MG63 (cell line): ENCODE results near the gene DRGX. TPM values are rescaled to one million over a fixed set of nuclear protein-coding genes. Genes with fewer than 3 reads are reported as not detected.

Experiments
- DNase-seq: peaks from one replicate; pipeline ENCODE4 v3.0.0-alpha.2; 2020
- H3K27me3 ChIP-seq: fragments of 250-450 bp; sonication (Bioruptor Pico); 2 replicates; pipeline ENCODE4 v1.5.1; 2020; ENCODE audit warnings: mild to moderate bottlenecking, moderate library complexity
- H3K36me3 ChIP-seq: fragments of 250-450 bp; sonication (Bioruptor Pico); 2 replicates; pipeline ENCODE4 v1.5.1; 2020; ENCODE audit warnings: mild to moderate bottlenecking, moderate library complexity
- H3K4me3 ChIP-seq: fragments of 250-450 bp; sonication (Bioruptor Pico); 2 replicates; pipeline ENCODE4 v1.5.1; 2020; ENCODE audit warnings: mild to moderate bottlenecking, moderate library complexity
- H3K9me3 ChIP-seq: fragments of 250-450 bp; sonication (Bioruptor Pico); 2 replicates; pipeline ENCODE4 v1.5.1; 2020; ENCODE audit warnings: mild to moderate bottlenecking, moderate library complexity
- total RNA-seq: library from RNA; depleted of rRNA; stranded (reverse); fragments of >200 nt; shearing (Covaris generic); gene quantifications from 2 replicates; pipeline ENCODE4 v1.2.3, GENCODE V29; 2014; ENCODE audit warnings: low replicate concordance

DRGX gene
- total RNA-seq, 1 experiment from 2014 or later, result 0.07 TPM

DNA sequence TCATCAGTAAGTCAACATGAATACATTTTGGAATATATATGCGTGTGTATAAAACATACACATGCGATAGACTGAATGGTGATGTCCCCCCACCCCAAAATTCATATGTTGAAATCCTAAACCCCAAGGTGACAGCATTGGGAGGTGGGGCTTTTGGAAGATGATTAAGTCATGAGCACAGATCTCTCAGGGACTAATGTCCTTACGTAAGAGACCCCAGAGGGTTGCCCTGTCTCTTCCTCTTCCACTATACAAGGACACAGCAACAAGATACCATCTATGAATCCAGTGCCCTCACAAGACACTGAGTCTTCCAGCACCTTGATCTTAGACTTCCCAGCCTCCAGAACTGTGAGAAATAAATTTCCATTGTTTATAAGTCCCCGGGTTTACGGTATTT is 22.5 kb downstream of the DRGX start:
- Histone ChIP-seq H3K27me3 (peaks cover under 1% of the 10 kb centered on the region; the same call in 1 of the 2 replicates), H3K4me3 (no peak overlapping the region), H3K36me3 (no peaks in the 10 kb centered on the region), H3K9me3 (no peaks in the 10 kb centered on the region)
- DNase-seq, result no peak

DNA sequence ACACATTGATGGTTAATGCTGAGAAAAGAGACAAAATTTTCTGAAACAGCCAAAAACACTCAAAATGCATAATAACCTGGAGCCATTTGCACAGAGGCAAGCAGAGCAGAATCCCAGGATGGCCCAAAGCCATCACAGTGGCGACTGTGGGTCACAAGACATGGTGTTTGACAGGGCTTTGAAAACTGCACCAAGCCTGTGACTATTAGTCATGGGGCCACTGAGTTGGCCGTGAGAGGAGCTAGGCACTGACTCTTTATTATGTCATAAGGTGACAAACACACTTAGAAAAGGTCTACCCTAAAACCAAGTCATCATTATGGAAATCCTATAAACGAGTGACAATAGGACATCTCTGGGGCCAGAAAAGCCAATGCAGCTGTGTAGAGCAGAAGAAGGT is 23.9 kb downstream of the DRGX start:
- Histone ChIP-seq H3K36me3 (no peaks in the 10 kb centered on the region), H3K9me3 (no peaks in the 10 kb centered on the region), H3K27me3 (no peaks in the 10 kb centered on the region), H3K4me3 (no peak overlapping the region)
- DNase-seq, result no peak

DNA sequence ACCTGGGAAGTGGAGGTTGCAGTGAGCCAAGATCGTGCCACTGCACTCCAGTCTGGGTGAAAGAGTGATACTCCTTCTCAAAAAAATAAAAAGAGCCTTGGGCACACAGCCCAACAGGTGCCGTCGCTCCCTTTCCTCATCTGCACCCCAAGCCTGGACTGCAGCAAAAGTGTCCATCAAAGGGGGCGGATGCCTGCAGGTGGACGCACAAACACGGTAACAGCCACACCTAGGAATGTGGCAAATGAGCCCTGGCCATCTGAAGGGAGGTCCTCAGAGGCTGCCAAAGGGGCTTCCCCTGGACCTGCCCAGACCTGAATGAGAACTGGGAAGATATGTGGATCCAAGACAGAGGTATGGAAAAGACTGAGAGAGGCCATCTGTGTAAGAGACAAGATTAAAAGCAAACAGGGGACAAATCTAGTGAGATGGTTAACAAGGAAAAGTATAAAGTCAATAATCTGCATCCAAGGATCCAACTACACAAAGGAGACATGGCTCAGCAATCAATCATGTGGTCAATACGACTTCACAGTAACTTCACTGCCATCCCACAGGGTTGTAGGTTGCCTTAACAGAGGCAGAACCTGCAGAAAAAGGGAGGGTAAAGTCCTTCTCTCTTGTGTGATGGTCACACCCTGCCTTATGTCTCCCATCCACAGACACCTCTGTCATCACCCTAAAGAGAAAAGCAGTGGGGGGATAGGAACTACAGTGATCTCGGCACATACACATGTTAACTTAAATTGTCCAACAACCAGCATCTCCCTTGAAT is 25.4 kb downstream of the DRGX start:
- no peaks in the 10 kb centered on the region for H3K9me3 ChIP-seq
- DNase-seq, result no peak
- no peaks in the 10 kb centered on the region for H3K27me3 ChIP-seq

DNA sequence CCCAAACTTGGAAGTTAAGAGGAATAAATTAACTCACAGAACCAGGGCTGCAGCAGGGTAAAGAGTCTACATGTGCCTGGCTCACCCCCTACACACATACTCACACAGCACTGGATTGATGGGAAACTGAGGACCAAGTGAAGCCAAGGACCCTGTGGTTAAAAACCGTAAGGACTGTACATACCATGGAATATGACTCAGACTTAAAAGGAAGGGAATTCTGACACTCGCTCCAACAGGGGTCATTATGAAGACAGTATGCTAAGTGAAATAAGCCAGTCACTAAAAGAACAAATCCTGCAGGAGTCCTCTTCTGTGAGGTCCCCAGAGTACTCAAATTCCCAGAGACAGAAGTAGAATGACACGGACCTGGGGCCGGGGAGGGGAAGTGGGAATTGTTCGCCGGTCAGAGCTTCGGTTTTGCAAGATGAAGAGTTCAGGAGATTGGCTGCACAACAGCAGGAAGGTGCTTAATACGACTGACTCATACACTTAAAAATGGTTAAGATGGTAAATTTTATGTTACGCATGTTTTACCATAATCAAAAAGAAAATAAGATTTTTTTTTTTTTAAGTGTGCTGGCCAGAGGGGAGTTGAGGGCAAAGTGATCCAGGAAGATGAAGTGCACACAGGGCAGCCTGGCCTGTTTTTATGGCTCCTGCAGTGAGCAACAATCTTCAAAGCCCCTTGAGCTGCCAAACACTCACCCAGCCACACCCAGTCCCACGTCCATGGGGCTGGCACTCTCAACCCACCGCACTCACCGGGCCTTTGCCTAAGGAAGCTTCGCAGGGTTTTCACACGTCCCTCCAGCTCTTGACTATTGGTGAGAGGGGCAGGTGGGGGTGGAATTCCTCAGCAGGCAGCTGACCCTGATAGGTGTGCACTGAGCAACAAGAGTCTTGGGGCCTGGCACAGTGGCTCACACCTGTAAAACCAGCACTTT is 26.4 kb downstream of the DRGX start:
- no peaks in the 10 kb centered on the region for H3K9me3 ChIP-seq
- H3K36me3 ChIP-seq, result no peaks in the 10 kb centered on the region
- DNase-seq, result peak; percentile 68
- no peaks in the 10 kb centered on the region for H3K27me3 ChIP-seq
- H3K4me3 ChIP-seq, result no peak overlapping the region

More for the DNA sequence above, 25.4 kb downstream of the DRGX start:
- Histone ChIP-seq H3K4me3 (no peak overlapping the region), H3K36me3 (no peaks in the 10 kb centered on the region)

DNA sequence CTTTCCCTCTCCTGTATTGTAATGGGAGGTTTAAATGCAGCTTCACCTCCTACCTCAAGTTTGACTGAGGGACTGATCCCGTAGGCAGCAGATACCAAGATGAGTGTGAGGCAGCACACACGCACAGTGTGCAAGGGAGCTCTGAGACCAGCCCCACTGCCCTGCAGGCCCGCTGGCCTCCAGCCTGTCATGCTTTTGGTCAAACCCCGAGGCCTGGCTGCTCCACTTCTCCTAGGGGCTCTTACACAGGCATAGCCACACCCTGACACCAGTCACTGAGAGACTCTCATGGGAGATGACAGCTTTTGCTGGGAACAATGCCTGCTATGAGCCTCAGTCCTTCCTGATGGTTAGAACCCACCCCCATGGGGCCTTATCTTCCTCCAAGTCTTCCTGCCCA is 27.6 kb downstream of the DRGX start:
- no peaks in the 10 kb centered on the region for H3K36me3 ChIP-seq
- DNase-seq, result no peak
- no peaks in the 10 kb centered on the region for H3K27me3 ChIP-seq
- no peak overlapping the region for H3K4me3 ChIP-seq
- H3K9me3 ChIP-seq, result no peaks in the 10 kb centered on the region

DNA sequence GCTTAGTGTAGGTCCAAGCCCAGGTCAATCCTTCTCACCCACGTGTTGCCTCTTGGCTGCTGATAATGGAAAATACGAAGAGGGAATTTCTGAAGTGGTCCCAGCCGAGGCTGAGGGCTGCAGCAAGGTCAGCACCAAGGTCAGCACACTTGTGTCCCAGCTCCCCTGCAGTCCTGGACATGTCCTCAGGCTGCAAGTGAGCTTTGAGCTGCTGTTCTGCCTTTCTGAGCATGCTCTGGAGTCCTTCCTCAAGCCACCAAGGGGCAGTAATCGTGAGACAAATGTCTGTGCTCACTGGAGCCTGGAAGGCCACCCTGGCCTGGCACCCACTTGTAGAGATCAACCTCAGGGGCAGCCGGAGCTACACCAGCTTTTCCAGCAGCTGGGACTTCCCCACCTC is 28.3 kb downstream of the DRGX start:
- Histone ChIP-seq H3K9me3 (no peaks in the 10 kb centered on the region), H3K36me3 (no peaks in the 10 kb centered on the region), H3K27me3 (no peaks in the 10 kb centered on the region), H3K4me3 (no peak overlapping the region)
- DNase-seq, result no peak

DNA sequence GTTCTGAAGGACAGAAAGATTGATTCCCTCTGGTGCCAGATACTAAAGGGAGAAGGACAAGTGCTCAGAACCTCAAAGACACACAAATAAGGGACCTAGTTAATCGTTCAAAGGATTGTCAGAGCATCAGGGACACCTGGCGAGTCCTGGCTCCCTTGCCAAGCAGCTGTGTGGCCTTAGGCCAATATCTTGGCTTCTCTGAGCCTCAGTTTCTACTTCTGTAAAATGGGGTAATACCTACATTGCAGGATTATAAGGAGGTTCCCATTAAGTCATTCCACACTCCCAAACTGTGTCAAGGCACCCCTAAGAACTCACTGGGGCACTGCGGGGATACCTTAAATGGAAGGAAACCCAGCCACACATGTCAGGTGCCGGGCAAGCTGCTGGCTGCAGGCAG is 29.4 kb downstream of the DRGX start:
- no peak overlapping the region for H3K4me3 ChIP-seq
- H3K9me3 ChIP-seq, result no peaks in the 10 kb centered on the region
- no peaks in the 10 kb centered on the region for H3K27me3 ChIP-seq
- H3K36me3 ChIP-seq, result no peaks in the 10 kb centered on the region
- DNase-seq, result no peak

DNA sequence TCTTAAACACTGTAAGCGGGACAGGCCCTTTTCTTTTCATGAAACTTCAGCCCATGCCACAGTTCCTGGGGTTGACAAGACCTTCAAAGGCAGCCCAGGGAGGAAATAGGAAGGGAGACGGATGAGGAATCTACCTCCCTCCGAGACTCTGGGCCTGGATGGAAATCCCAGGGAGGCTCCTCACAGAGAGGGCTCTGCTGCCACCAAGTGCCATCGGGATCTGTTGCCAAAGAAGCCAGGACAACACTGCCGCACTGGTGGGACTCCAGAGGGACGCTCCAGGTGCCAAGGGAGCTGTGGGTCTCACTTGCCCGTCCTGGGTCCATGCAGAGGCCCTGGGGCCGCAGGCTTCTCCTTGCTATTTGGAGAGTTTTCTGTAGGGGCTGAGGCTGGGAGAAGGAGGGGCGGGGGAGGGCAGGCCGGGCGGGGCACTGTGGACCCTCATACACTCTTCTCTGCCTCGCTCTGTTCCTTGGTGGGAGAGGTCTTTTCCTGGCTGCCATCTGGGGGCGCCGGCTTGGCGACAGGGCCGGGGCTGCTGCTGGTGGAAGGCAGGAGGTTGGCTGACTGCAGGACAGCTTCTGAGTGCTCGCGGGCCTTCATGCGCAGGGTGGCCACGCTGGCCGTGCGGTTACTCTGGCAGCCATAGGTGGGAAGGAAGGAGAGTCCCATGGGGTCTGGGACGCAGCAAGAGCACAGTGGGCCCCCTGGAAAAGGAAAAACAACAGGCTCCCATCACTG is 30.0 kb downstream of the DRGX start:
- DNase-seq, result no peak
- Histone ChIP-seq H3K4me3 (no peak overlapping the region), H3K27me3 (no peaks in the 10 kb centered on the region)

DNA sequence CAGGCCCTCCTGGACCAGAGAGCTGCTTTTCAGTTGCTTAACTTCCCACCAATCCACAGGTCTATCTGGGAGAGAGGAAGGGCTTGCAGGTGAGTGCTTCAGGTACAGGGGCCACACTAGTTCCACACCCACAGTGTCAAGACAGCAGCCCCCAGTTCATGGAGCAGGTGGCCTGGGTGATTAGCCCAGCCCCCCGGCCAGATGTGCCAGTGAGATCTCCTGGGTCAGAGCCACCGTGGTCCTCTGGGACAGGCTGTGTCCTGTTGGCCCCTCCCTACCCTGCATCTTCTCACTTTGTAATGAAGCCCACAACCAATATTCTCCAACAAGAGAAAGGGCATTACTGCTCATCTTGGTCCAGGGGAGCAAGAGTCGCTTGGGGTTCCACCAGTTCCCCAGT is 30.6 kb downstream of the DRGX start:
- Histone ChIP-seq H3K9me3 (no peaks in the 10 kb centered on the region), H3K36me3 (no peaks in the 10 kb centered on the region), H3K27me3 (no peaks in the 10 kb centered on the region), H3K4me3 (no peak overlapping the region)
- DNase-seq, result no peak

More for the DNA sequence above, 30.0 kb downstream of the DRGX start:
- Histone ChIP-seq H3K36me3 (no peaks in the 10 kb centered on the region), H3K9me3 (no peaks in the 10 kb centered on the region)

DNA sequence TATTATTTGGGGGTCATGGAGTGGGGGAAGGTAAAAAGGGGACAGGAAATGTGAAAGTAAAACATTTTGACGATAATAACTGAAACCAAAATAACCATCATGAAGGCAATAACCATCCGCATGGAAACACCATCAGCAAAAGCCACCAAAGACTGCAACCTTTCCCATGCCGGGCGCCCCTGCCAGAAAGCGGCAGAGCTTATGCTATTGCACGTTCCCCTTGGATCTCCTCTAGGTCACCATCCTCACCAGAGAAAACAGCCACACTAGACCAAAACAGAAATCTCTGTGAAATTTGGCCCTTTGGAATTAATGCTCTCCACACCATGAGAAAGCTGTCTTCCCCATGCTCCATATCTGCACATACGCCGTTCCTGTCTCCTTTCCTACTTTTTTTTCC is 31.1 kb downstream of the DRGX start:
- H3K4me3 ChIP-seq, result no peak overlapping the region
- H3K27me3 ChIP-seq, result no peaks in the 10 kb centered on the region
- DNase-seq, result no peak
- no peaks in the 10 kb centered on the region for H3K9me3 ChIP-seq
- no peaks in the 10 kb centered on the region for H3K36me3 ChIP-seq

DNA sequence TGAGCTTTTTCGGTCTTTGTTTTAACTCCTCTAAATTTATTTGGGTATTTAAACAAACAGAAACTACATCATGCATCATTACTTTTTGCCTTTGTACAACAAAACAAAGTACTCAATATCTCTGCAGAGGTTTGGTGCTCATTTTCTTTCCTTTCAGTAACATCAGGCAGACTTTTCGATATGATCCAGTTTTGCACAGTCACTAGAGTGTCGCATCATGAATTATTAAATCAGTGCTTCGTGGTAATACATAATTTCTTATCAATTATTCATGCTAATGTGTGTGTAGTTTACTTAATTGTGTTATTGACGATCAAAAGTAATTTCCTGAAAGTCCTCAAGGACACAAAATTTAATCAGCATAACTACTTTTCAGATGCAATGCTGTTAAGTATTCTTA is 31.8 kb downstream of the DRGX start:
- Histone ChIP-seq H3K36me3 (no peaks in the 10 kb centered on the region), H3K4me3 (no peak overlapping the region), H3K9me3 (no peaks in the 10 kb centered on the region), H3K27me3 (no peaks in the 10 kb centered on the region)
- DNase-seq, result no peak

DNA sequence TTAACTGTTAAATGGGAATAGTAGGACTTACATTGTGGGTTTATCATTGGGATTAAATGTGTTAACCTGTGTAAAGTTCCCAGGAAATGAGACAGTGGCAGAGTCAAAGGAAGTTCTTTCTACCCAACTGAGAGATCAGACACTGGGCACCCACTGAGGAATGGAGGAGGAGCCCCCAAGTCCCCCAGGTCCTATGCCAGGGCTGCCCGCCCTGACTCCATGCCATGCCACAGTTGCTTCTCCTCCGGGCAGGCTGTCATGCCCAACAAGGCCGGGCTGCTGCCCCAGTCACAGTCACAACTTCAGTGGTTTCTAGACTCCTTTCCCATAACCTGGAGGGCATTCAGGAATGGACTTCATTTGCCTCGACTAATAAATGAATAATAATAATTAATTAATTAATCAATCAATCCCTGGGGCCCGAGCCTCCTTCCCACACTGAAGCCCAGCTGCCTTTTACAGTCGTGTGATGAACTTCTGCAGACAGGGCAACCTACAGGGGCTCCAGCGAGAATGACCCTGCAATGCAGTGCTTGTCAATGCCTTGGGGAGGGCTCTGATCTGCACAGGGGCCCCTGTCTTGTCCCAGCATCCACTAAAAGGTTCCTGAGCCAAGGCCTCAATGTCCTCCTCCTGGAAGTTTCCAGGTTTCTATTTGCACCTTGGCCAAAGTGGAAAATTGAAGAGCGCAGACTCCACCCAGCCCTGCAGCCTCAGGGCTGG is 32.4 kb downstream of the DRGX start:
- DNase-seq, result no peak
- H3K9me3 ChIP-seq, result no peaks in the 10 kb centered on the region

DNA sequence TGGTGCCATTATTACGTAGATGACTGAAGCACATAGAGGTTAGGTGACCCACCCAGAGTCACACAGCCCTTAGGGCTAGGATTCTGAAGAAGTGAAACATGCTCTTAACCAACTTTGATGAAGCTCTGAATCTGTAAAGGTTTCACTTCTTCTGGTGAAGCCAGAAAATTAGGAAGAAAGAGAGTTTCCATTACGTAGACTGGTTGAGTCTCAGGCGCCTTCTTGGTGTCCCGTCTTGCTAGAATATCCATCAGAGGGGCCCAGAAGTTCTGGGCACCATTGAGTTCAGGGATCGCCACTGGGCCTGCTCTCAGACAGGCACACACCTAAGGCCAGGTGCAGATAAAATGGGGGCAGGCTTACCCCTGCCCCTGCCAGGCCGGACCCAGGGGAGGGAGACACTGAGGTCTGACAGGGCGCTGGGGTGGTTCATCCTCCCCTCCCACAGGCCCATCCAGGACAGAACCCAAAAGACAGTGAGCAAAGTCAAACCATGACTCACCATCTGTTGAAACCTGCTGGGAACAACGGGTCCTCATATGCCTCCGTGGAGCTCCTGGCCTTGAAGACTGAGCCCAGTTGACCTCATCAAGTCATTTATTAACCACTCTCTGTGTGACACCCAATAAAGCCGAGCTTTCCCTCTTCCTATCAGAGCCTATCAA is 33.2 kb downstream of the DRGX start:
- H3K27me3 ChIP-seq, result no peaks in the 10 kb centered on the region
- H3K9me3 ChIP-seq, result no peaks in the 10 kb centered on the region
- no peak overlapping the region for H3K4me3 ChIP-seq
- no peak for DNase-seq
- no peaks in the 10 kb centered on the region for H3K36me3 ChIP-seq

More for the DNA sequence above, 32.4 kb downstream of the DRGX start:
- no peaks in the 10 kb centered on the region for H3K36me3 ChIP-seq
- no peaks in the 10 kb centered on the region for H3K27me3 ChIP-seq
- H3K4me3 ChIP-seq, result no peak overlapping the region

DNA sequence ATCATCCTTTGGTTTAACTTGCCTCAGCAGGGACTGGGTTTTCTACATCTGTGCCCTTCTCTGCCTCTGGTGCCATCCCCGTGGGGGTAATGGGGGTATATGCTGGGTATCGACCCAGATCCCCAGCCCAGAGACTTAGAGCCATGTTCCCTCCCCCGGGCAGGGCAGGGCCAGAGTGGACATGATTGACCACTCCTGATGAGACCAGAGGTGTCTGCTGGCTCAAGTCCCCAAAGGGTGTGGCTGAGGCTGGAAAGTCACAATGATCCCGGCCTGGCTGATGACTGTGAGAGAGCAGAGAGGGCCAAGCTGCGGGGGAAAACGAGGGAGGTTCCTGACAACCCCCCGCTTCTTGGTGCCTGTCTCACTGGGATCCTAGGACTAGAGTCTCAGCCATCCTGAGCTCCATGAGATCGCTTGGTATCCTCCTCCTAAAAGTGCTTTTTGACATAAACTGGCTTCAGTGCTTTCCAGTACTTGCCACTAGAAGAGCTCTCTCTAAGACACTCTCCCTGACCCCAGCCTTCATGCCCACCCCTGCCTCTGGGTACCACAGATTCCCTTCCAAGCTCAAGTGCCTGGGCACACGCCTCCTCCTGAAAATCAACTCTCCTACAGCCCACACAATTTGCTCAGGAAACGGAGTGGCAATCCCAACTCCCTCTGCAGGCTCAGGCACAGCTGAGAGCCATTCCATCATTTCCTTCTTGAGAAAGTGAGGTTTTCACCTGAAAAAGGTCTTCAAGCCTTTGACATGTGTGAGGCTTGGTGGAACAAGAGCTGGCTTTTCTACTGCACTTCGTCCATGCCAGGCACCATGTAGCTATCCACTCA is 33.9 kb downstream of the DRGX start:
- no peak for DNase-seq
- Histone ChIP-seq H3K27me3 (no peaks in the 10 kb centered on the region), H3K36me3 (no peaks in the 10 kb centered on the region), H3K9me3 (no peaks in the 10 kb centered on the region), H3K4me3 (no peak overlapping the region)

DNA sequence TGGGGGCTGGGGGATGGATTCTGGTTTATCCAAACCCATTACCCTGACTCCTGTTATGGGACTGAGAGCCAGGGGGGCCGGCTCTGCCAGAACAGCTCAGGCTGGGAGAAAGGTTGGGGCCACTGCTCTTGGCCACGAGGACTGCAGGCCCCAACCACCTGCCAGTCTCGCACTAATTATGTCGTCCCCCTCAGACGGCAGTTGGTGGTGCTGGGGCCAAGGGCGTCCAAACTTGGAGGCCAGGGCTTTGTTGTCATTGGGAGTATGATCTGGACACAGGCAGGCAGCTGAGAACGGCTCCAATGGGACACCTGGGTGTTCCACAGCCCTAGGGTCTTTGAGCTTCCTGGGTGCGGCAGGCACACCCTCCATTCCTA is 34.7 kb downstream of the DRGX start:
- H3K27me3 ChIP-seq, result no peaks in the 10 kb centered on the region
- no peaks in the 10 kb centered on the region for H3K9me3 ChIP-seq
- no peak for DNase-seq
- no peak overlapping the region for H3K4me3 ChIP-seq
- H3K36me3 ChIP-seq, result no peaks in the 10 kb centered on the region
